A204.1 (cell line): ENCODE results near the gene GRID1.
"Not testable (repeated sequence)": the region's sequence is repeated elsewhere in the genome, so short reads cannot be mapped to it uniquely, and the experiment has no call there.

Experiments
- FAIRE-seq: peaks from 2 replicates; lab custom pipeline; 2012; peaks lifted over from hg19 to GRCh38; lab: Jason Lieb, UNC

GRID1 gene

GRCh38 chr10:86130041-86130440 is 236.6 kb downstream of the GRID1 start:
- no peak for FAIRE-seq

DNA sequence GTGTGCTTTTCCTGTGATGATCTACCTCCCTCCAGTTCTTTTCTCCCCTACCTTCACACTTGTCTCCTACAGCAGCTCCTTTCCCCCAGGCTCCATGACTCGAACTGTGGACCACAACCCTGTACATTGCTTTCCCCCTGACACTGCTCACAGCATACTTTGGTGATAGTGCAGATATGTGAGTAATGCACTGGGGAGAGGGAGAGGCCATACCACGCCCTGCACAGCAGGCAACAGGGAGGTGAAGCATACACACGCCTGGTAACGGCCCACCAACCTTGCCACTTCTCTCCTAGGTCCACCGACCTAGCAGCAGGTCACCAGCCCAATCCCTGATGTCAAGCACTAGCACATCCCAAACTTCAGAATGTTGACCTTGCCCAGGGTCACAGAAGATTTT is 238.2 kb downstream of the GRID1 start:
- no peak for FAIRE-seq

DNA sequence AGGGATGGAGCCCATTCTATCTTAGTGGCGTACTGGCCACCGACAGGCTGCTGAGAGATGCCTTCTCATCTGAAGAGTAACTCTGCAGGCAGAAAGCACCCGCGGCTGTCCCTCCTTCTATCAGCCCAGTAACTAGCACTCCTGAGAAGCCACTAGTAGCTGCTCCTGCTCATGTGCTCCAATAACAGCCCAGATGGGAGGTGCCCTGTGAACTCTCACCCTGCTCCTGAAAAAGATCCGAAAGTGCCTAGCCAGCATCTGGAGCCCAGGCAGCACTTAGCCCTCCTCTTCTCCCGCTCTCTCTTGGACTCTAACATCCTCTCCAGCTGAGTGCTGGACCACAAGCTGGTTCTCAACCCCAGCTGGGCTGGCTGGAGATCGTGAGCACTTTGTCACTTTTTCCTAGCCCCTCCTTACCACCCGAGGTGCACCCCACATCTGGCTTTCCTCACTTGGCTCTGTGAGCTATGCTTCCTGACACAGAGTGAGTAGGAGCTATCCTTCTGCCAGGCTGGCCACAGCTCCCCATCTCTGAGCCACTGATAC is 239.2 kb downstream of the GRID1 start:
- FAIRE-seq: no peak

- no peak for FAIRE-seq
These were observed 241.9 kb downstream of the GRID1 start for GRCh38 chr10:86124734-86125133.

DNA sequence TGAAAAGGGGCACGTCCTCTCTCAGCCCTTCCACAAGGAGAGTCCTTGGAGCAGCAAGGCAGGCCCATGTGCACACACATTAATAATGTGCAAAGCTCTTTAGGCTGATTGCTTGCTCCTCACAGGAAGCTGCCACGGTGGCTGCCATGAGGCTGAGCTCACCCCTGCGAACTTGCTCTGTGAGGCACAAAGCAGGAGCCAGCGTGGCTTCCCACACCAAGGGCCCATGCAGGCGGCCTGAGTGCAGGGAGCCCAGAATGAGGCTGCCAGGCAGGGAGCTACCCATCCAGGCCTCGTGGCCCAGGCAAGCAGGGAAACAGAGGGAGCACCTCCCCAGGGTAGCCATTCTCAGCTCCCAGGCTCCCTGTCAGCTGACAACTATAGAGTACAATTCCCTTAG is 242.9 kb downstream of the GRID1 start:
- no peak for FAIRE-seq

DNA sequence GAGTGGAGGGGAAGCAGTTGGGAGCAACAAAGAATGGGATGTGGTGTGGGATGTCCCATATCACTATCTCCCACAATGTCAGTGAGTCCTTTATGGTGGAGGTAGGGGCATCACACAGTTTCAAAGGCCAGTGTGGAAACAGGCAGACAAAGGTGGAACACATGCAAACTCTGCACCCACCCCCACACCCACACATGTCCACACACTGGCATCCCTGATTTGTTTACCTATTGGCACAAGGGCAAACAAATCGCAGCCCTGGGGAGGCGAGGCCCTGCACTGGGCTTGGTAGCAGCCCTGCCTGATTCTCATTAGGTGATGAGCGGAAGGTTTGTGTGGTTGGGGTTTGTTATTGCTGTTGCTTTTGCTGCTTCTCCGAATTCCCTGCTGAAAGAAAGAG is 243.3 kb downstream of the GRID1 start:
- FAIRE-seq: no peak

DNA sequence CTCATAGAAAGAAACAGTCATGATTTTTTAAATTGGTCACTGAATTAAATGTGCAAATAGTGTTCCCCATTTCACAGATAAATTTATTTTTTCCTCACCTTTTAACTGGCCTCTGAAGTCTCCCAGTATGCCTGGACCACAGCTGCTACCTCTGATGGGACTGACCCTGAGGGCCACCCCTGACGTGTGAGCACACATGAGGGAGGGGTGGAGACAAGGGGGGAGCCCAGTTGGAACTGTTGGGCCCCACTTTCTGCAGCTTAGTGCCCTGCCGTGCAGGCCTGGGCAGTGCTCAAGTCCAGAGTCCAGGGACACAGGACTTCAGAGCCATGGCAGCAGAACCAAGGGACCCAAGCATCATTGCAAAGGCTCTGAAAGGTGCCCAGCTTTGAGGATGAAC is 243.9 kb downstream of the GRID1 start:
- no peak for FAIRE-seq

DNA sequence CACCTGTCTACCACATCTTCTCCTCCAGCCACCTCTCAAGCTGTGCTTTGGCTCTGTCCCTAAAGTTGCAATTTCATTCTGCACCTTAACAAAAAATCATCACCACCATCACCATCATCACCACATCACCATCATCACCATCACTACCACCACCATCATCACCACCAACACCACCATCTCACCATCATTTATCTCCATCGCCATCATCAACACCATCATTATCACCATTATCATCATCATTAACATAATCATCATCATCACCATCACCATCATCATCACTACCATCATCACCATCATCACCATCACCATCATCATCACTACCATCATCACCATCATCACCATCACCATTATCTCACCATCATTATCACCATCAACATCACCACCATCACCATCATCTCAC is 245.4 kb downstream of the GRID1 start:
- no peak for FAIRE-seq

GRCh38 chr10:86117051-86117450 is 249.5 kb downstream of the GRID1 start:
- no peak for FAIRE-seq

DNA sequence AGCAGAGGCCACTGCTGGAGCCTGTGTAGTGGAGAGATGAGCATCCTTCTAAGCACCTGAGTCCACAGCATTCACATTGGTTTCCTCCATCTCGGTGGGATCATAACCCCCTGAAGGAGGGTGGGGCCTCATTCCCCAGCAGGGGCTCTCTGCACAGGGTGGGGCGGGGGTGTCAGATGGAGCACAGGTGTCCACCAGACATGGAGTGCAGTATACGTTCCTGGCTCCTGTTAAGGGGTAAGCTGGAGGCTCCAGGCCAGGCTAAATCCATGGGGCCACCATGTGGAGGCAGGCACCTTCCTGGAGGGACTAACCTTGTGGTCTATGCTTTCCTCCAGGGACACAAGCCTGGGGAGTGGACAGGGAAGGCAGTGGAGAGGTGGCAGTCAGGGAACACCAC is 252.6 kb downstream of the GRID1 start:
- FAIRE-seq: no peak

- no peak for FAIRE-seq
These were observed 253.1 kb downstream of the GRID1 start for GRCh38 chr10:86113501-86113900.

DNA sequence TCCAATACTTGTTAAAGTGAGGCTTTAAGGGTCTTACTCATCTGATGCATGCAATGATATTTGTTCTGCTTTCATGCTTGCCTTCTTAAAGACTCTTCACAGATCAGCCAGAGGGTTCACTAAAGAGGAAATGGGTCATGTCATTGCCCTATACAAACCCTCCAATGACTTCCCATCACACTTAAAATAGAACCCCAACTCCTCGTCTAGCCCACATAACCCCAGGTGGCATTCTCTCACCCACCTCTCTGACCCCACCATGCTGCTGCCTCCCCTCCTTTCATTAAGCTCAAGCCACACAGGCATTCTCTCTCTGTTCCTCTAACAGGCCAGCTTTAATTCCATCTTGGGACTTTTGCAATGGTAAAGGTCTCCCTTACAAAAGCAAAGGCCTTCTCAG is 253.6 kb downstream of the GRID1 start:
- no peak for FAIRE-seq

- no peak for FAIRE-seq
These were observed 254.6 kb downstream of the GRID1 start for GRCh38 chr10:86111902-86112545.

- no peak for FAIRE-seq
These were observed 256.3 kb downstream of the GRID1 start for GRCh38 chr10:86110156-86110786.

- no peak for FAIRE-seq
These were observed 257.2 kb downstream of the GRID1 start for GRCh38 chr10:86109421-86109820.

DNA sequence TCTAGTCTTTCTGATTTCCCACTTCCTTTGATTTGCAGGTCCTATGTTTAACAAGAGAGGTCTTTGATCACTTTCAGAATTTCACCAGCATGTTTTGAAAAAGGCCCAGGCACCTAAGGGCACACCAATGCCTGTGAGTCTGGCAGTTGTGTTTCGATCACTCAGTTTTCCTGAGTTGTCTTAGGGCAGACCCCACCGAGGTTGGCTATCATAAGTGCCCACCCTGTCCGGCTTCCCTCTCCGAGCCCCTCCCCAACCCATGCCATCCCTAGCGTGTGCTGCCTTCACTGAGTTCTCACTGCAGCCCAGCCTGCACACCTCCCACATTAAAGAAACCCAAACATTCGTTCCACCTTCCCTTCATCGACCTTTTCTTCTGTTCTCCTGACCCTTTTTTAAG is 257.9 kb downstream of the GRID1 start:
- no peak for FAIRE-seq

DNA sequence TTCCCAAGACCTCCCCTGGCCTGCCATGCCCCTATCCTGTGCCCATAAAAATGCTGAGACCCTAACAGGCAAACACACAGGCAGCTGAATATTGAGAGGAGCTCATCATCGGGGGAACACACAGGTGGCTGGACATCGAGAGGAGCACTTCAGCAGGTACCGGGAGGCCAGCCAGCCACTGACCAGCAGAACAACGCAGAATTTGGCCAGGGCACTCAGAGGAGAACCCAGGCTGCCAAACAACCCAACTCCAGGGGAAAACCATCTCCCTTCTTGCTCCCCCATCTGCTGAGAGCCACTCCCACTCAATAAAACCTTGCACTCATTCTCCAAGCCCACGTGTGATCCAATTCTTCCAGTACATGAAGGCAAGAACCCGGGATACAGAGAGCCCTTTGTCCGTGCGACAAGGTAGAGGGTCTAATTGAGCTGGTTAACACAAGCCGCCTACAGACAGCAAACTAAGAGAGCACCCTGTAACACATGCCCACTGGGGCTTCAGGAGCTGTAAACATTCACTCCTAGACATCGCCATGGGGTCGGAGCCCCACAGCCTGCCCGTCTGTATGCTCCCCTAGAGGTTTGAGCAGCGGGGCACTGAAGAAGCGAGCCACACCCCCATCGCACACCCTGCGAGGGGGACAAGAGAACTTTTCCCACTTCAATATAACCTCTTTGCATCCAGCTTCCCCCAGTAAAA is 258.8 kb downstream of the GRID1 start:
- FAIRE-seq: not testable (repeated sequence)

DNA sequence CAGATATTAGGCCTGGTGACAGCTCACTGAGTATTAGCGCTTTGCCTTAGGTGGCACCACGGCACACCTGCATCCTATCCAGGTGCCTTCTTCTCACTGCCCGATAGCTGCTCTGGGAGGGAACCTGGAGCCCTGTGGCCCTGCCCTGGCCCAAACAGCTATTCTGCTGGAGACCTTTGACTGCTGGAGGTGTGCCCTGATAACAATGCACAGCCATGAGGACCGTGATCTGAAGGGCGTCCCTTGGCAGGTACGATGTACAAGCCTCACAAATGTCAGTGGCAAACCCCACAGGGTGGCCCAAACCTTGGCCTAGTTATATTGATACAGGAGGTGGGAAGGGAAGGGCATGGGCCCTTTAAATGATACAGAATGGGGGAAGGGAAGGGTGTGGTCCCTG is 259.5 kb downstream of the GRID1 start:
- FAIRE-seq: no peak

DNA sequence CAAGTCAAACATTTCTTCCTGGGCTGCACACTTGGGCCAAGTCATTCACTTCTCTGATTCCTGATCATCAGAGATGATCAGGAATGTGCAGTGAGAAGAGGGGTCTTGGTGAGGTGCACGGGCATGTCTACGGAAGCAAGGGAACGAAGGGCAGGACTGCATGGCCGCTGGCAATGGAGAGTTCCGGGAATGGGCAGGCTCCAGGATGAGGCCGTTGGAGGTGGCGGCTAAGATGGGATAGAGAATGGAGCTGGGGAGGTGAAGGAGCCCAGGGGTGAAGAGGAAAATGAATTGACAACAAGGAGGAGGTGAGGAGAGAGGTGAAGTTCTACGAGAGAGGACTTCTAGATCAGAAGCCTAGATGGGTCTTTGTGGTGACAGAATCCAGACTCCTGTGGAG is 260.0 kb downstream of the GRID1 start:
- no peak for FAIRE-seq

GRCh38 chr10:86105640-86106039 is 261.0 kb downstream of the GRID1 start:
- no peak for FAIRE-seq

- FAIRE-seq: no peak
These were observed 261.4 kb downstream of the GRID1 start for GRCh38 chr10:86105181-86105580.

- FAIRE-seq: no peak
These were observed 261.9 kb downstream of the GRID1 start for GRCh38 chr10:86104611-86105145.

DNA sequence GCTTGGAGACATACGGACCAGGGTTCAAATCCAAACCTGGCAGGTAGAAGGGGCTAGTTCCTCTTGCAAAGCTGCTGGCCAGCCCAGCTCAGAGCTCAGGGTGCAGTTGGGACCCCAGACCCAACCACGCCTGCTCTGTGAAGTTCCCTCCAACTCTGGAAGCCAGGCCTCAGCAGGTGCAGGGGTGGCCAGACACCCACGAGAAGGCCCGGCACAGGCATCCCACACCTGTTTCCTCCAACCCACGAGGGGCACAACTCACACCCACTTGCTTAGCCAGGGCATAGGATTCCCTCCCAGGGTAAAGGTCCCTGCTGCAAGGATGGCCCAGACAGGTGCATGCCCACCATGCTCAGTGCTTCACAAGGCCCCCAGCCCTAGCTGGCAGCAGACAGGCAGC is 262.4 kb downstream of the GRID1 start:
- no peak for FAIRE-seq
